ENCODE measurements around the gene ZFPM1.

- TF ChIP-seq POLR2A (IDR thresholded peaks at IDR 0.05): no peak
- no peak for TF ChIP-seq CTCF (IDR thresholded peaks at IDR 0.05)
- TF ChIP-seq POLR2AphosphoS5 (IDR thresholded peaks at IDR 0.05): no peak
- TF ChIP-seq EP300 (IDR thresholded peaks at IDR 0.05): no peak
These were observed 22.3 kb upstream of the ZFPM1 start for GRCh38 chr16:88430524-88431446.

Measured in suprapubic skin (tissue), 4 donors.